Ureter (tissue), 1 donor: ENCODE data around the gene LRRC8D. TPM values are rescaled to one million over a fixed set of nuclear protein-coding genes. Genes with fewer than 3 reads are reported as not detected.

Experiments
- total RNA-seq: library from RNA; stranded (reverse); gene quantifications from one replicate; pipeline ENCODE4 v1.2.4, GENCODE V29; 2023
- donor health status: DM: yes; HTN: yes; CAD: no.

LRRC8D gene
- total RNA-seq, 1 donor from 2014 or later = 17.8 TPM

Other genes starting within 250 kb of the LRRC8D start
- 10.1 TPM for gene LRRC8C, start 187.9 kb upstream of the LRRC8D start, total RNA-seq
- 32.7 TPM for gene ZNF326, start 174.1 kb downstream of the LRRC8D start, total RNA-seq